ENCODE results near the gene TFR2.
A peak's percentile ranks its signal among the peaks of the same experiment; 100 is the strongest.

TFR2 gene

DNA sequence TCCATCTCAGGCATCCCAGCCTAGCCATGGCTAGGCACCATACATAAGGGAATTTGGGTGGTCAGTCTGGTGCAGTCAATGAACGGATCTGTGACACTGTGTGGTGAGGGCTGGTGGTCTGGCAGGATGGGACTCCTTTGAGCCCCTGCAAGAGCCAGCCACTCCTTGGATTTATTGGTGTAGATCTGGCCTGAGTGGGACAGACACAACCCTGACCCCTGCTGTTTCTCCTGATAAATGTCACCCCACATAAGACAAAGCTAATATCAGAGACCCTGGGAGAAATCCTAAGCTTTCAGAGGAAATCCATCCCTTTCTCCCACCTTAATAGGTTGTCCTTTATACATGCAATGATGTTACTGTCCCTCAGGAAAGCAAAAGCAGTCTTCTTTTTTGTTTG is 52.9 kb downstream of the TFR2 start:
- no peak for DNase-seq (ENCODE audit: low read depth in 2 of 2, low spot score in 1 of 2)

- DNase-seq (ENCODE audit: low read depth in 2 of 2, low spot score in 1 of 2): peak; percentile 97 to 99
Measured at GRCh38 chr7:100586266-100587025, 54.9 kb downstream of the TFR2 start, which contains the start of gene FBXO24. FBXO24 (plus strand) TSS chr7:100586328; CDS start chr7:100586626, 298 bp downstream.

DNA sequence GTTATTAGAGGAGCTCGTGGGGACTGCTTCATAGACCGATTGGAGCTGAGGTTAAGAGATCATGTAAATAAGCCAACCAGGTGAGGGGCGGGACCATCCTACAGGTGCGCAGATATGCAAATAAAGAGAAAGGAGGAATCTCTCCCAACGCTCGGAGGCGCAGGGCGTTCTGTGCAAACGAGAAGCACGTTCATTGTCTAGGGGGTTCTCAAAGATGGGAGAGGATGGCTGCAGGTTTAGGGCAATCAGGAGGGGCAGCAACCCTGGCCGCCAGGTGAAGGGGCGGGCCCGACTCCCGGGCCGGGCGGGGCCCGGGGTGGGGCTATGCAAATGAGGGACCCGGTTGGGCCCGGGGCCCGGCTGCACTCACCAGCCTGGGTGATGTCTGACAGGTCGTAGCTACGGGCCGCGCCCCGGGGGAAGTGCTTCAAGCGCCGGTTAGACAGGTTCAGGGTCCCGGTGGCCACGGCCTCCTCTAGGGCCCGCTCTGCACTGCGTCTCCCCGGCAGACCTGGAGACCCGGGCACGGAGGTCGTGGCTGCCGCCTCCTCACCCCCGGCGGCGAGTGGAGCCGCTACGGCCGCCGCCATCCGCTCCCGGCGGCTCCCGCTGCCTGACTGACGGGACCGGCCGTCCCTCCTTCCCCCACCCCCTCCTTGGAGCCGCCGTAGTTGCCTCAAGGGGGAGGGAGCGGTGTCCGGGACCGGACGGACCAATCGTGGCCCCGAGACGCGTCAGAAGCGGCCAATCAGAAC is 55.7 kb downstream of the TFR2 start, which contains the start of gene LRCH4:
TSS of gene LRCH4 (minus strand) at position 619 of the 755 bp plus-strand sequence. CDS start at position 590, 29 bp downstream.
- DNase-seq (ENCODE audit: low read depth in 2 of 2, low spot score in 1 of 2): no peak

DNA sequence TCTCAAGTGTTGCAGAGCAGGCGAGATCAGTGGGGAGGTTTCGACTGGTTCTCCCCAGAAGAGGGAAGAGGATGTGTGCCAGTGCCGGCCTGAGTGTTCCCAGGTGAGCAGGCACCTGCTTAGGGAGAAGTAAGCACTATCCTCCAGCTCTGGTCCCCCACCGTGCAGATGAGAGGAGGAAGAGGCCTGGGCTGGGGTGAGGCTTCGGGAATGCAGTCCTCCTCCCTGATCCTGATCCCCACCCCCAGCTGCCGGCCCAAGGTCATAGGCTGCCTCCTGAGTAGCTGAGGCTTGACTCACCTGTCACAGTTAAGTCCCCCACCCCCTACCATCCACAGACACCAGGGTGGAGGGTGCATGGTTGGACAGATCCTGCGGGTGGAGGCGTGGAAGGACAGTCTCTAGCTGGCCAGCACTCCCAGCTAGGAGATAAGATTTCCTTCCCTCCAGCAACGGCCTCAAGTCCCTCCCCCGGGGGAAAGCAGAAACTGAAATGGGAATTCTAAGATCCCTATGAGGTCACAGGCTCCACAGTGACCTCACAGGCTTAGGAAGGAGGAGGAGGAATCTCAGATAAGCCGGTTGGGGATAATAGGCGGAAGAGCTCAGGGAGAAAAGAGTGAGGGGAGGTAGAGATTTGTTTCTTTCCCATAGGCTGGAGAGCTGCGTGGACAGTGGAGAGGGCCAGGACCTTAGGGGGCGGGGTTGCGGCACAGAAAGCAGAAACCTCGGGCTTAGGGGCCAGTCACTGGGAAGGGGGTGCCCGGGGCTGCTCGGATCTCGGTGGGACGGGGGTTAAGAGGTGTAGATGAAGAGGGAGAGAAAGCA is 56.5 kb downstream of the TFR2 start:
- DNase-seq (ENCODE audit: low read depth in 2 of 2, low spot score in 1 of 2): no peak

DNA sequence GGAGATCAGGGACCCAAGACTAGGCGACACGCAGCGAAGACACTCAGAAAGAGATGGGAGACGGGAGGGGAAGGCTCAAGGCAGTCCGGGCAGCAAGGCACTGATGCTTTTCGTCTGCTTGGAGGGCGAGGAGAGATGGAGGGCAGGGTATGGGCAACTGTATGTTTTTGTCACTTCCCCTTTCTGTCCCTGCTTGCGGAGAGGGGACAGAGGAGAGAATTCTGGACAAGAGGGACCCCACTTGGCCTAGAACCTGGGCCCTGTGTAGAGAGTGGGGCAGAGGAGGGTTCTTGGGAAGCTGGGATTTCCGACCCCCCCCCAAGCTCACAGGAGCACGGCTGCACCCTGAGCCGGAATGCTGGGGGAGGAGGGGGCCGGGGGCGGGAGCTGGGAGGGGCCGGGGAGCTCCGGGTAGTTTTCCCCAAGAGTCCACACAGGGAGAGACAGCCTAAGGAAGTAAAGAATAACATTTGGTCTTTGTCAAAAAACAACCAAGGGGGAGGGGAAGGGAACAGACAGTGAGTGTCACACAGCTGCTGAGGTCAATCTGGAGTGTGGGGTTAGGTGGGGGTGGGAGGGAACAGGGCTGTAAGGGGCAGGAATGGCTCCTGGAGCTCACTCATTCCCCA is 57.2 kb downstream of the TFR2 start:
- DNase-seq (ENCODE audit: low read depth in 2 of 2, low spot score in 1 of 2): no peak

GRCh38 chr7:100583132-100584053 is 58.0 kb downstream of the TFR2 start:
- peak in 1 of 2 donors; percentile 36 for DNase-seq (ENCODE audit: low read depth in 2 of 2, low spot score in 1 of 2)

DNA sequence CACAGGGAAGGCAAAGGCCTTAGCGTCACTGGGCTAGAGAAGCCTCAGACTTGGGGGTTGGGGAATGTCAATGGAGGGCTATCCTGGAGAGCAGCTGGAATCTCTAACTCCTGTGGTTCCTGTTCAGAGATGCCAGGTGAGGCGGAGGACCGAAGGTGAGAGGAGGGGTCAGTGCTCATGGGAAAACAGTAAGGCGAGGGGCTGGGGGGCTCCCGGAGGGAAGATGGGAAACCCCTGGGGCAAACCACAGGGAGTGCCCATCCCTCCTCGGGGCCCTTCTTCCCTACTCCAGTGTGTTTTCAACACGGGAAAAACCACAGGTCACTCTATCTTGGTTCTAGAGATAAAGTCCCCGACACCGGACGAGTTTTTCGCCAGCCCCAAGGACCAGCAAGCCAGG is 58.7 kb downstream of the TFR2 start:
- DNase-seq (ENCODE audit: low read depth in 2 of 2, low spot score in 1 of 2): no peak

GRCh38 chr7:100582041-100582579 is 59.2 kb downstream of the TFR2 start:
- DNase-seq (ENCODE audit: low read depth in 2 of 2, low spot score in 1 of 2): no peak

DNA sequence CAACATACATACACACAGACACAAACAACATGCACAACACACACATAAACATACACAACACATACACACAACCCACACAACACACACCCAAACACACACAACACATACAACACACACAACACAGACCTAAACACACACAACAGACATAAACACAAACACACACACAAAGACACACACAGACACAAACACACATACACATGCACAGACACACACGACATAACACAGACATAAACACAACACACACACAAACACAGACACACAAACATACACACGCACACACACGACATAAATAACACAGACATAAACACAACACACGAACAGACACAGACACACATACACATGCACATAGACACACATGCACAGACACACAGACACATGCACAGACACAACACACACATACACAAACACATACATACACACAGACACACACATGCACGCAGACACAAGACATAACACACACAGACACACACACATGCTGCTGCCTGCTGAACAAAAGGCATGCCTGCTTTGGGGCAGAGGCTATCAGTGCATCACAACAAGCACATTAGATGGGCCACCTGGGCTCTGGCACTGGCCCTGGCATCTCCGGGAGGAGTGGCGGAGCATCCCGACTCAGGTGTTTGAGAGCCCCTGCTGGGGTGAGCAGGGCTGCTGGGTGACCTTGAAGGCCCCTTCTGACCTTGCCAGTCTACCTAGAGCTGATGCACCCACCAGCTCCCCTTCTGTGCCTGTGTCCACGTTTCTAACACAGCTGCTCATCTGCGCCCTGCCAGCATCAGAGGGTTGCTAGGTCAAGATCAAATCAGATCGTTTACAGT is 60.7 kb downstream of the TFR2 start:
- no peak for DNase-seq (ENCODE audit: low read depth in 2 of 2, low spot score in 1 of 2)

GRCh38 chr7:100578246-100579183 is 62.8 kb downstream of the TFR2 start:
- no peak for DNase-seq (ENCODE audit: low read depth in 2 of 2, low spot score in 1 of 2)

- no peak for DNase-seq (ENCODE audit: low read depth in 2 of 2, low spot score in 1 of 2)
Measured at GRCh38 chr7:100577507-100577906, 63.8 kb downstream of the TFR2 start.

- no peak for DNase-seq (ENCODE audit: low read depth in 2 of 2, low spot score in 1 of 2)
Measured at GRCh38 chr7:100577103-100577502, 64.2 kb downstream of the TFR2 start.

DNA sequence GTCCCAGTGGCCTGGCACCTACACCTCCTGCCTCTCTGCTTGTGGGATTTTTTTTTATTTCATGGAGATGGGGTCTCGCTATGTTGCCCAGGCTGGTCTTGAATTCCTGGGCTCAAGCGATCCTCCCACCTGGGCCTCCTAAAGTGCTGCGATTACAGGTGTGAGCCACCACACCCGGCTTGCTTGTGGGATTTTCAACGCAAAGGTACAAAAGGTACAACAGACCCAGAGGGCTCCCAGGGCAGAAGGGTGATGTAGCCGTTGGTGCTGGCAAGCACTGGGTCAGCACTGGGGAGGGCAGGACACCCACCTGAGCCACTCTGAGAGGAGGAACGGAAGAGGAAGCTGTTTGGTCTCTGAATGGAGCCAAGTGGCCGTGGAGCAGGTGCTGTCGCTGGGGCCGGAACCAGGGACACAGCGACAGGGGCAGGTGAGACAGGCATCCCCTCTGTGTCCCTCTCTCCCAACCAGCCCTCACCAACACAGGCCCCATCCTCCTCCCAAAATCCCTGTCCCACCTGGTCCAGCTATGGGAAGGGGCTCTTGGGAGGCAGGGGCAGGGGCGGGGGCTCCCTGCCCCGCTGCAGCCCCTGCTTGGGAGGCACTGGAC is 64.9 kb downstream of the TFR2 start:
- no peak for DNase-seq (ENCODE audit: low read depth in 2 of 2, low spot score in 1 of 2)

GRCh38 chr7:100575746-100576383 is 65.5 kb downstream of the TFR2 start:
- DNase-seq (ENCODE audit: low read depth in 2 of 2, low spot score in 1 of 2): no peak

DNA sequence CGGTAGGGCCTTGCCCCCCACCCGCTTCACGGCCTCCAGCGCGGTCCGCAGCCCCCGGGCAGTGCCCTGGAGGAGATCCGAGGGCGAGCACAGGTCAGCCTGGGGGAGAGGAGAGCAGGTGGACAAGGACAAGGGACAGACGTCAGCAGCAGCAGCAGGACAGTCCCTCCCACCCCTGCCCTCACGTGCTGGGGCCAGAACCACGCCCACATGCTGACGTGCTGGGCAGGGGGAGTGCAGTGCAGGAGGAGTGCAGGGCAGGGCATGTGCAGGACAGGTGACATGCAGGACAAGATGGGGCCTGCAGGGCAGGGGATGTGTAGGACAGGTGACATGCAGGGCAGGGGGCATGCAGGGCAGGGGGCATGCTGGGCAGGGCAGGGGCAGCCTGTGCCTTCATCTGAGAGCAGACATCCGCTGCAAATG is 66.1 kb downstream of the TFR2 start:
- no peak for DNase-seq (ENCODE audit: low read depth in 2 of 2, low spot score in 1 of 2)

- DNase-seq (ENCODE audit: low read depth in 2 of 2, low spot score in 1 of 2): no peak
Measured at GRCh38 chr7:100574362-100575205, 66.8 kb downstream of the TFR2 start.
